H54 (cell line): ENCODE measurements around the gene PRPF40B.

ENCODE experiments used
- DNase-seq: peaks from one replicate; pipeline ENCODE4 v3.0.0; 2011; ENCODE audit warnings: low spot score, mixed read lengths; ENCODE audit not compliant: insufficient read length
- FAIRE-seq: peaks from 3 replicates; lab custom pipeline; 2011; peaks lifted over from hg19 to GRCh38; lab: Jason Lieb, UNC
- POLR2A ChIP-seq: IDR thresholded peaks from 2 replicates; pipeline ENCODE4 v1.6.1; 2011; ENCODE audit warnings: low read depth, mild to moderate bottlenecking, low read length

PRPF40B gene

GRCh38 chr12:49684310-49684854 is 61.0 kb downstream of the PRPF40B start:
- FAIRE-seq (no peak), DNase-seq (no peak)
- no peak for TF ChIP-seq POLR2A

- no peak for TF ChIP-seq POLR2A
- DNase-seq (no peak), FAIRE-seq (no peak)
Observed at GRCh38 chr12:49687941-49688340, 64.6 kb downstream of the PRPF40B start.

- no peak for DNase-seq
- FAIRE-seq, result no peak
- no peak for TF ChIP-seq POLR2A
Observed at GRCh38 chr12:49689237-49689636, 65.9 kb downstream of the PRPF40B start.

- no peak for TF ChIP-seq POLR2A
- no peak for FAIRE-seq
- no peak for DNase-seq
Observed at GRCh38 chr12:49689785-49690184, 66.4 kb downstream of the PRPF40B start.

- FAIRE-seq, result no peak
- no peak for DNase-seq
Observed at GRCh38 chr12:49692851-49693250, 69.5 kb downstream of the PRPF40B start.

GRCh38 chr12:49693931-49694444 is 70.6 kb downstream of the PRPF40B start:
- DNase-seq, result no peak
- no peak for FAIRE-seq
- no peak for TF ChIP-seq POLR2A

More at GRCh38 chr12:49692851-49693250, 69.5 kb downstream of the PRPF40B start:
- no peak for TF ChIP-seq POLR2A
